Heart right ventricle (tissue), 16 donors: ENCODE measurements around the gene CDH3. TPM values are rescaled to one million over a fixed set of nuclear protein-coding genes. Genes with fewer than 3 reads are reported as not detected.

Experiments used
- ATAC-seq, 8 donors: fragments of 200-7000 bp; cut with Tn5 transposase; one replicate each; pipeline ENCODE4 v1.9.1; 2020; ENCODE audit warnings: mild to moderate bottlenecking in 8 of 8, moderate library complexity in 8 of 8, moderate number of reproducible peaks in 1 of 8
- DNase-seq, 2 donors: peaks; one replicate each; pipeline ENCODE4 v3.0.0-alpha.2; 2020
- H3K27ac ChIP-seq, 10 donors: fragments of 200-600 bp; sonication (generic) in 2 of 10; one replicate each; pipeline versions ENCODE4 v1.5.0 to v1.8.0; 2020 to 2022; ENCODE audit warnings: mild to moderate bottlenecking in 3 of 10
- H3K27me3 ChIP-seq, 7 donors: fragments of 200-600 bp; one replicate each; pipeline ENCODE4 v1.8.0; 2021 to 2022; ENCODE audit warnings: mild to moderate bottlenecking in 2 of 7
- H3K36me3 ChIP-seq, 9 donors: fragments of 200-600 bp; sonication (generic) in 1 of 9; one replicate each; pipeline versions ENCODE4 v1.5.0 to v1.8.0; 2020 to 2022; ENCODE audit warnings: mild to moderate bottlenecking in 2 of 9
- H3K4me1 ChIP-seq, 9 donors: fragments of 200-600 bp; sonication (generic) in 1 of 9; one replicate each; pipeline versions ENCODE4 v1.5.0 to v1.8.0; 2020 to 2022; ENCODE audit warnings: mild to moderate bottlenecking in 4 of 9
- H3K4me3 ChIP-seq, 10 donors: fragments of 200-600 bp; sonication (generic) in 2 of 10; one replicate each; pipeline versions ENCODE4 v1.5.0 to v1.8.0; 2020 to 2022; ENCODE audit warnings: mild to moderate bottlenecking in 7 of 10, moderate library complexity in 2 of 10
- H3K9me3 ChIP-seq, 11 donors: fragments of 200-600 bp in 10 of 11; sonication (generic) in 2 of 11; one replicate each; pipeline versions ENCODE4 v1.5.0 to v1.8.0; 2013 to 2022; ENCODE audit warnings: mild to moderate bottlenecking in 2 of 11, control low read depth in 1 of 11, moderate library complexity in 1 of 11
- WGBS, 2 donors: extraction: QIAGEN DNeasy Blood & Tissue Kit; methylation state at CpG; one replicate each; pipeline ENCODE4 v1.1.7; 2013; ENCODE audit warnings: inconsistent platforms in 1 of 2; 5-methylcytosine and 5-hydroxymethylcytosine counted together
- intact Hi-C, 10 donors: fragments of 100-400 bp; cut with DNase I; formaldehyde crosslinking; loops; one replicate each; pipeline versions ENCODE4 v1.11.1 to v1.14.2; 2022
- polyA plus RNA-seq, 2 donors: library from polyadenylated mRNA; stranded (reverse); fragments of 200-250 nt; gene quantifications; one replicate each; pipeline ENCODE4 v1.2.3, GENCODE V29; 2013
- total RNA-seq, 10 donors: library from RNA; stranded (reverse); fragmentation: NEBNext Ultra II Directional in 3 of 10; extraction: Animal tissue kit (Norgen Biotek cat#: 25700) in 3 of 10; gene quantifications; one replicate each; pipeline versions ENCODE4 v1.2.1 to v1.2.4, GENCODE V29; 2021 to 2023
- TF ChIP-seq, protein P1 (sequence below), 9 donors: fragments of 200-600 bp; sonication (generic) in 2 of 9; IDR thresholded peaks; one replicate each; pipeline versions ENCODE4 v1.5.0 to v1.8.0; 2021 to 2022; ENCODE audit warnings: antibody characterized with exemption in 9 of 9, mild to moderate bottlenecking in 5 of 9, moderate library complexity in 1 of 9
- donor health status: Arrhythmogenic right ventricular cardiomyopathy.
- donor health status: ischemic (EF 13 %, LVEDD 7.1; RV severe dilation, severe dysfunction).
- donor health status: healthy with polysubstance abuse.
- donor health status: DM: no; HTN: yes; CAD: no.
- donor health status: DM: no; HTN: no; CAD: no.
- donor health status: ischemic (EF 25% LVEDD 6.9; RV normal size, moderate dysfunction).
- donor health status: ischemic (EF 25% LVEDD 5.7; RV mildly dilated, moderate dysfunction).
- donor health status: healthy.
- donor health status: DM: yes; HTN: yes; CAD: no.
- donor health status: Ischemic cardiomyopathy.
- donor health status: ischemic (EF 35%, LVEDD 5.7; RV mildly dilated, moderate dysfunction).
- donor health status: nonischemic (EF 11% LVEDD 7.7; RV severe dilation, severe dysfunction).
- donor health status: DM: yes; HTN: yes; CAD: no.
- donor health status: PGD.
- donor health status: ischemic (EF 29% LVEDD 5.4; RV normal size, mild dysfunction).
- donor health status: nonischemic (EF 23%, LVEDD 6.1; RV moderate dilation, normal function).

The CDH3 gene
- total and polyA plus RNA-seq, 12 donors, result 0.06 to 0.71 (median 0.29) TPM; not detected in 9

DNA sequence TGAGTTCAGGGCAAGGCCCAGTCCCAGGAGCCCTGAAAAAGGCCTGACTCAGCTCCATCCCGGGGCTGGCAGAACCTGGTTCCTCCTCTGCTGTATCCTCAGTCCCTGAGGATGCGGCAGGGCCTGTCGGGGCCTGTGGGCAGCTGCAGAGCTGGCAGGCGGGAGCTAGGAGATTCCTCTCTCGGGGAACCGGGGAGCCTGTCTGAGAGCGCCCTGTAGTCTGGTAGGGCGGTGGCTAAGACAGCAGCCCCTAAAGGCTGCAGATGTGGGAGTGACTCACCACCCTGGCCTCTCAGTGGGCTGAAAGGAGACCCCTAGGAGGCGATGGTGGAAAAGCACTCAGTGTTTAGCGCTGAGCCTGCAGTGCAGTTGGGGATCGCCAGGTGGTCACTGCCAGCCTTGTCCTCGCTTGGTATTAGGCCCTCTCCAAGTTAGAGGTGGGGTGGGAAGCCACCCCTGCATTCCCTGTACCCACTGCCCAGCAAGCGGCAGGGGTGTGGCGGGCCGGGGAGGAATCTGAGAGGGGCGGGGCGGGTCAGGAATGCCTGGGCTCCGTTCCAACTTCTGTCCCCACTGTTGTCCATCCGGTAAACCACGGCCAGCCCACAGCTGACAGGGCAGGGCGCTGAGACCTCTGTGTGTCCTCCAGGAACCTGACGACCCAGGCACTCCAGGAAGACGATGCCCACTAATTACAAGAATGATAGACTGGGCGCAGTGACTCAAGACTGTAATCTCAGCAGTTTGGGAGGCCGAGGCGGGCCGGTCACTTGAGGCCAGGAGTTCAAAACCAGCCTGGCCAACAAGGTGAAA is 62.4 kb downstream of the CDH3 start:
- Histone ChIP-seq H3K4me1 (peaks cover 0 to 19% (median 0%) of the 10 kb centered on the region in 9 donors), H3K36me3 (no peaks in the 10 kb centered on the region), H3K27me3 (peaks cover 0 to 36% (median 10%) of the 10 kb centered on the region in 7 donors), H3K4me3 (no peak overlapping the region), H3K9me3 (no peaks in the 10 kb centered on the region), H3K27ac (no peak overlapping the region)
- 37 to 39% methylated on average over 27 of the region's 27 CpGs for whole genome bisulfite sequencing, 2 donors
- peak in 6 of 8 donors; percentile 50 to 77 (median 62) for ATAC-seq
- intact Hi-C loops, result loop anchor here in 1 of 10 donors (10.0 kb wide), 1 partner anchor 417 kb away; no protein-coding TSS in a partner anchor
- DNase-seq, result peak in 1 of 2 donors; percentile 28
- TF ChIP-seq, protein P1, sequence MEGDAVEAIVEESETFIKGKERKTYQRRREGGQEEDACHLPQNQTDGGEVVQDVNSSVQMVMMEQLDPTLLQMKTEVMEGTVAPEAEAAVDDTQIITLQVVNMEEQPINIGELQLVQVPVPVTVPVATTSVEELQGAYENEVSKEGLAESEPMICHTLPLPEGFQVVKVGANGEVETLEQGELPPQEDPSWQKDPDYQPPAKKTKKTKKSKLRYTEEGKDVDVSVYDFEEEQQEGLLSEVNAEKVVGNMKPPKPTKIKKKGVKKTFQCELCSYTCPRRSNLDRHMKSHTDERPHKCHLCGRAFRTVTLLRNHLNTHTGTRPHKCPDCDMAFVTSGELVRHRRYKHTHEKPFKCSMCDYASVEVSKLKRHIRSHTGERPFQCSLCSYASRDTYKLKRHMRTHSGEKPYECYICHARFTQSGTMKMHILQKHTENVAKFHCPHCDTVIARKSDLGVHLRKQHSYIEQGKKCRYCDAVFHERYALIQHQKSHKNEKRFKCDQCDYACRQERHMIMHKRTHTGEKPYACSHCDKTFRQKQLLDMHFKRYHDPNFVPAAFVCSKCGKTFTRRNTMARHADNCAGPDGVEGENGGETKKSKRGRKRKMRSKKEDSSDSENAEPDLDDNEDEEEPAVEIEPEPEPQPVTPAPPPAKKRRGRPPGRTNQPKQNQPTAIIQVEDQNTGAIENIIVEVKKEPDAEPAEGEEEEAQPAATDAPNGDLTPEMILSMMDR (IDR thresholded peaks at IDR 0.05), result no peak

DNA sequence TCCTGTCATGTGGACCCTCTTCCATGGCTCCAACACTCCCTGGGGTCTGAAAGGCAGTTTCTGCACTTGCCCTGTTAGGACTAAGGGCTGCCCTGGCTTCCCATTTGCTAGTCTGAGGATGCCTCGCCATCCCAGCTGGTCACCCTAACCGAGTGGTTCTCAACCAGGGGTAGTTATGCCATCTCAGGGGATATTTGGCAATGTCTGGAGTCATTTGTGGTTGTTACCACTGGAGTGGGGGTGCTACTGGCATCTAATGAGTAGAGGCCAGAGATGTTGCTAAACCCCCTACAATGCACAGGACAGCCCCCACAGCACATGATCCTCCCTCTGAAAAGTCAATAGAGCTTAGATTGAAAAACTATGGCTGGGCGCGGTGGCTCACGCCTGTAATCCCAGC is 65.1 kb downstream of the CDH3 start:
- peaks cover 0 to 36% (median 10%) of the 10 kb centered on the region in 7 donors for H3K27me3 ChIP-seq
- ATAC-seq (peak in 1 of 8 donors; percentile 8), DNase-seq (no peak)
- no peak overlapping the region for H3K27ac ChIP-seq
- H3K36me3 ChIP-seq, result no peaks in the 10 kb centered on the region
- intact Hi-C loops, result no loop called here
- H3K9me3 ChIP-seq, result no peaks in the 10 kb centered on the region
- WGBS, 2 donors, result 92 to 96% methylated on average over 5 of the region's 5 CpGs
- no peak overlapping the region for H3K4me3 ChIP-seq
- peaks cover 0 to 19% (median 0%) of the 10 kb centered on the region in 9 donors for H3K4me1 ChIP-seq
- TF ChIP-seq, protein P1 (IDR thresholded peaks at IDR 0.05), result no peak

DNA sequence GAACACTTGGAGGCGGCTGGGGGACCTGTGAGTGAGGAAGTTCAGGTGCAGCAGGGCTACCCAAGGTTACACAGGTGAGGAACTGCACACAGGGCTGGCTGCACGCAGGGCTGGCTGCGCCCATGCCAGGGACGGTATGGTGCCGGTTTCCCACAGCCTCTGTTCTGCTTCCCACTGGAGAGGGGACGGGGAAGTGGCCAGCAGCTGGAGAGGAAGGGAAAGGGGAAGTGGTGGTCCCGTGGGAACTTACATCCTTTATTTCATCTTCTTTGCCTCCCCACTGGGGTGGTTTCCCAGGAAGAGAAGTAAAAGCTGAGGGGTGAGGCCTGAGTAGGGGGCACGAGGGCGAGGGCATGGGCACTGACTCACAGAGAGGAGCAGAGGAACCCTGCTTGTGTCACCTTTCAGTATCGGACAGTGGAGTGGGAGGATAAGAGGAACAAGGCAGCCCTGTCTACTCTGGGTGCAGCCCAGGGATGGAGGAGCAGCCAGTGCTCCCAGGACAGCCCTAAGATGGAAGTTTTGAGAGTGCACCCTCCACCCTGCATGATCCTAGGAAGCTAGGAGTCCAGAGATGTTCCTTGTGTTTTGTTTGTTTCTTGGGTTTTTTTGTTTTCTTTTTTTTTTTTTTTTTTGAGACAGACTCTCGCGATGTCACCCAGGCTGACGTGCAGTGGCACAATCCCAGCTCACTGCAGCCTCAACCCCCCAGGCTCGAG is 66.5 kb downstream of the CDH3 start:
- ATAC-seq (peak in 3 of 8 donors; percentile 19 to 61 (median 38)), DNase-seq (no peak)
- H3K27ac ChIP-seq, result no peak overlapping the region
- no peaks in the 10 kb centered on the region for H3K36me3 ChIP-seq
- H3K4me3 ChIP-seq, result no peak overlapping the region
- H3K27me3 ChIP-seq, result peaks cover 0 to 36% (median 10%) of the 10 kb centered on the region in 7 donors
- peaks cover 0 to 19% (median 0%) of the 10 kb centered on the region in 9 donors for H3K4me1 ChIP-seq
- TF ChIP-seq, protein P1 (IDR thresholded peaks at IDR 0.05), result no peak
- intact Hi-C loops, result no loop called here
- WGBS, 2 donors, result 51 to 62% methylated on average over 14 of the region's 14 CpGs
- no peaks in the 10 kb centered on the region for H3K9me3 ChIP-seq

DNA sequence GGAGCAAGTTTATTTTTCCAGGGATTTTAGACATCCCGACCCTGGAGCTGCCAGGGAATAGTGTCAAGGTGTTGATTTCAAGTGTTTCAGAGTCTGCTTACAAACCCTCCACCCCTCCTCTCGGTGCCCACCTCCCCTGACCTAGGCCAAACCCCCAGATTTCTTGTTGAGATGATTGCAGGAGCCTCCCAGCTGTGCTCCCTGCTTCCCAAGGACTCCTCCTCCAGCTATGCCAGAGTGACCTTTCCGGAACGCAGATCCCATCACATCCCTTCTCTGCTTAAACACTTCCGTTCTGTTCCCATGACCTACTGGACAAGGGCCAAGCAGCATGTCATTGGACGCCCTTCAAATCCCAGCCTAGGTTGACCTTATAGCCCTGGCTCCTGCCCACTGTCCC is 68.3 kb downstream of the CDH3 start:
- Histone ChIP-seq H3K27ac (no peak overlapping the region), H3K4me3 (no peak overlapping the region), H3K9me3 (peaks cover 0 to 13% (median 0%) of the 10 kb centered on the region in 11 donors), H3K4me1 (peaks cover 0 to 13% (median 0%) of the 10 kb centered on the region in 9 donors), H3K27me3 (peaks cover 0 to 32% (median 10%) of the 10 kb centered on the region in 7 donors), H3K36me3 (no peaks in the 10 kb centered on the region)
- 32 to 42% methylated on average over 6 of the region's 6 CpGs for WGBS, 2 donors
- no peak for ATAC-seq
- intact Hi-C loops, result no loop called here
- no peak for DNase-seq
- TF ChIP-seq, protein P1 (IDR thresholded peaks at IDR 0.05), result no peak
